ENCODE results near the gene WDFY3.

DNA sequence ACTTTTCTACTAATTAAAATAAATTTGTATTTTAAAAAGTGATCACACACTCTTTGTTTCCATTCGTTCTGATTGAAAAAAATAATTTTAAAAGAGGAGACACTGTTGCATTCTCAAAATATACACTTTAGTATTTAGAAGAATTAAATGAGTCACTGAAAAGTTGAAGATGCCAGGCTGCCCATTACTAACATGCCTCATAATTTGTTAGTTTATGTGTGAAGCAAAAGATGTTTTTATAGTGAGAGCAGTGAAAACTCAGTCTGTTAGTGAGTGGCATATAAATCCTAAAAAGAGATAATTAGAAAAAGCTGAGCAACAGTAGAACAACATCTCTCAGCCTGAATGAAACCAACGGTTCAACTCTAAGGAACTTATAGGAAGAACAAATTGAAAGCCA, 240.1 kb downstream of the WDFY3 start:
- TF ChIP-seq, protein P1, sequence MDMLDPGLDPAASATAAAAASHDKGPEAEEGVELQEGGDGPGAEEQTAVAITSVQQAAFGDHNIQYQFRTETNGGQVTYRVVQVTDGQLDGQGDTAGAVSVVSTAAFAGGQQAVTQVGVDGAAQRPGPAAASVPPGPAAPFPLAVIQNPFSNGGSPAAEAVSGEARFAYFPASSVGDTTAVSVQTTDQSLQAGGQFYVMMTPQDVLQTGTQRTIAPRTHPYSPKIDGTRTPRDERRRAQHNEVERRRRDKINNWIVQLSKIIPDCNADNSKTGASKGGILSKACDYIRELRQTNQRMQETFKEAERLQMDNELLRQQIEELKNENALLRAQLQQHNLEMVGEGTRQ (IDR thresholded peaks at IDR 0.05; ENCODE audit: borderline replicate concordance, low read depth, low read length), result no peak
- TF ChIP-seq, protein P2, sequence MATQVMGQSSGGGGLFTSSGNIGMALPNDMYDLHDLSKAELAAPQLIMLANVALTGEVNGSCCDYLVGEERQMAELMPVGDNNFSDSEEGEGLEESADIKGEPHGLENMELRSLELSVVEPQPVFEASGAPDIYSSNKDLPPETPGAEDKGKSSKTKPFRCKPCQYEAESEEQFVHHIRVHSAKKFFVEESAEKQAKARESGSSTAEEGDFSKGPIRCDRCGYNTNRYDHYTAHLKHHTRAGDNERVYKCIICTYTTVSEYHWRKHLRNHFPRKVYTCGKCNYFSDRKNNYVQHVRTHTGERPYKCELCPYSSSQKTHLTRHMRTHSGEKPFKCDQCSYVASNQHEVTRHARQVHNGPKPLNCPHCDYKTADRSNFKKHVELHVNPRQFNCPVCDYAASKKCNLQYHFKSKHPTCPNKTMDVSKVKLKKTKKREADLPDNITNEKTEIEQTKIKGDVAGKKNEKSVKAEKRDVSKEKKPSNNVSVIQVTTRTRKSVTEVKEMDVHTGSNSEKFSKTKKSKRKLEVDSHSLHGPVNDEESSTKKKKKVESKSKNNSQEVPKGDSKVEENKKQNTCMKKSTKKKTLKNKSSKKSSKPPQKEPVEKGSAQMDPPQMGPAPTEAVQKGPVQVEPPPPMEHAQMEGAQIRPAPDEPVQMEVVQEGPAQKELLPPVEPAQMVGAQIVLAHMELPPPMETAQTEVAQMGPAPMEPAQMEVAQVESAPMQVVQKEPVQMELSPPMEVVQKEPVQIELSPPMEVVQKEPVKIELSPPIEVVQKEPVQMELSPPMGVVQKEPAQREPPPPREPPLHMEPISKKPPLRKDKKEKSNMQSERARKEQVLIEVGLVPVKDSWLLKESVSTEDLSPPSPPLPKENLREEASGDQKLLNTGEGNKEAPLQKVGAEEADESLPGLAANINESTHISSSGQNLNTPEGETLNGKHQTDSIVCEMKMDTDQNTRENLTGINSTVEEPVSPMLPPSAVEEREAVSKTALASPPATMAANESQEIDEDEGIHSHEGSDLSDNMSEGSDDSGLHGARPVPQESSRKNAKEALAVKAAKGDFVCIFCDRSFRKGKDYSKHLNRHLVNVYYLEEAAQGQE (IDR thresholded peaks at IDR 0.05; ENCODE audit: low read depth, low read length), result no peak
- no peak for TF ChIP-seq RAD21 (IDR thresholded peaks at IDR 0.05; ENCODE audit: low read length)
- TF ChIP-seq POLR2AphosphoS5 (IDR thresholded peaks at IDR 0.05; ENCODE audit: low read depth, low read length), result no peak

All from SK-N-SH (cell line).